HEK293 (cell line): ENCODE results near the gene UNC13A.

Experiments
- ZNF223 ChIP-seq: fragments of 450-650 bp; formaldehyde crosslinking; IDR thresholded peaks from 2 replicates; pipeline ENCODE4 v1.5.1; 2016; ENCODE audit warnings: missing biosample characterization, missing genetic modification characterization
- ZNF777 ChIP-seq: fragments of 450-650 bp; formaldehyde crosslinking; IDR thresholded peaks from 2 replicates; pipeline ENCODE4 v1.5.1; 2017; ENCODE audit warnings: missing biosample characterization, missing genetic modification characterization, borderline replicate concordance
- TF ChIP-seq, protein P1 (sequence below): fragments of 450-650 bp; formaldehyde crosslinking; IDR thresholded peaks from 2 replicates; pipeline ENCODE4 v1.5.1; 2016; ENCODE audit warnings: missing biosample characterization, missing genetic modification characterization
- TF ChIP-seq, protein P2 (sequence below): fragments of 450-650 bp; formaldehyde crosslinking; IDR thresholded peaks from 2 replicates; pipeline ENCODE4 v1.5.1; 2016; ENCODE audit warnings: missing biosample characterization, missing genetic modification characterization

DNA sequence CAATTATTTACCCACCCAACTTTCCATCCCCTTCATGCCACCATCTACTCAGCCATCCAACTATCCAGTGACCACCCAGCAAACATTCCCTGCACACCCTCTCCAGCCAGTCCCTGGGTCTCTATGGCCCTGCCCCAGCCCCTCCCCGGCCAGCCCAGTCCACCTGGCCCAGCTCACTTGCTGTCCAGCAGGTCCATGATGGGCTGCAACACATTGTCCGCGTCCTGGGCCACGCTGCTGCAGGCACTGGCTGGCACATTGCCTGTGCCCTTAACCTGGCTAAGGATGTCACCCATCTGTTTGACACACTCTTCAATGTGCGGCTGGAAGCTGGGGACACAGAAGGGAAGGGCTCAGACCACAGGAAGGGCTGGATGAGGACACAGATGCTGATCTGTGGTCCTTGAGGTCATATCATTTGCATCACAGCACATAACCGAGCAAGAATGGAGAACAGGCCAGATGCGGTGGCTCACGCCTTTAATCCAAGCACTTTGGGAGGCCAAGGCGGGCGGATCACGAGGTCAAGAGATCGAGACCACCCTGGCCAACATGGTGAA lies 61.6 kb downstream of the UNC13A start:
- TF ChIP-seq, protein P1, sequence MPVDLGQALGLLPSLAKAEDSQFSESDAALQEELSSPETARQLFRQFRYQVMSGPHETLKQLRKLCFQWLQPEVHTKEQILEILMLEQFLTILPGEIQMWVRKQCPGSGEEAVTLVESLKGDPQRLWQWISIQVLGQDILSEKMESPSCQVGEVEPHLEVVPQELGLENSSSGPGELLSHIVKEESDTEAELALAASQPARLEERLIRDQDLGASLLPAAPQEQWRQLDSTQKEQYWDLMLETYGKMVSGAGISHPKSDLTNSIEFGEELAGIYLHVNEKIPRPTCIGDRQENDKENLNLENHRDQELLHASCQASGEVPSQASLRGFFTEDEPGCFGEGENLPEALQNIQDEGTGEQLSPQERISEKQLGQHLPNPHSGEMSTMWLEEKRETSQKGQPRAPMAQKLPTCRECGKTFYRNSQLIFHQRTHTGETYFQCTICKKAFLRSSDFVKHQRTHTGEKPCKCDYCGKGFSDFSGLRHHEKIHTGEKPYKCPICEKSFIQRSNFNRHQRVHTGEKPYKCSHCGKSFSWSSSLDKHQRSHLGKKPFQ (tag by site-specific recombination) = no peak
- TF ChIP-seq, protein P2, sequence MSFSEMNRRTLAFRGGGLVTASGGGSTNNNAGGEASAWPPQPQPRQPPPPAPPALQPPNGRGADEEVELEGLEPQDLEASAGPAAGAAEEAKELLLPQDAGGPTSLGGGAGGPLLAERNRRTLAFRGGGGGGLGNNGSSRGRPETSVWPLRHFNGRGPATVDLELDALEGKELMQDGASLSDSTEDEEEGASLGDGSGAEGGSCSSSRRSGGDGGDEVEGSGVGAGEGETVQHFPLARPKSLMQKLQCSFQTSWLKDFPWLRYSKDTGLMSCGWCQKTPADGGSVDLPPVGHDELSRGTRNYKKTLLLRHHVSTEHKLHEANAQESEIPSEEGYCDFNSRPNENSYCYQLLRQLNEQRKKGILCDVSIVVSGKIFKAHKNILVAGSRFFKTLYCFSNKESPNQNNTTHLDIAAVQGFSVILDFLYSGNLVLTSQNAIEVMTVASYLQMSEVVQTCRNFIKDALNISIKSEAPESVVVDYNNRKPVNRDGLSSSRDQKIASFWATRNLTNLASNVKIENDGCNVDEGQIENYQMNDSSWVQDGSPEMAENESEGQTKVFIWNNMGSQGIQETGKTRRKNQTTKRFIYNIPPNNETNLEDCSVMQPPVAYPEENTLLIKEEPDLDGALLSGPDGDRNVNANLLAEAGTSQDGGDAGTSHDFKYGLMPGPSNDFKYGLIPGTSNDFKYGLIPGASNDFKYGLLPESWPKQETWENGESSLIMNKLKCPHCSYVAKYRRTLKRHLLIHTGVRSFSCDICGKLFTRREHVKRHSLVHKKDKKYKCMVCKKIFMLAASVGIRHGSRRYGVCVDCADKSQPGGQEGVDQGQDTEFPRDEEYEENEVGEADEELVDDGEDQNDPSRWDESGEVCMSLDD (tag by site-specific recombination) = no peak
- TF ChIP-seq ZNF777 (tag by site-specific recombination) (no peak), ZNF223 (no peak)
